ENCODE results near the gene MALRD1.

The MALRD1 gene

GRCh38 chr10:19461588-19461987, 413.0 kb downstream of the MALRD1 start:
- ChIA-PET POLR2A (no interaction called here), CTCF (no interaction called here)

DNA sequence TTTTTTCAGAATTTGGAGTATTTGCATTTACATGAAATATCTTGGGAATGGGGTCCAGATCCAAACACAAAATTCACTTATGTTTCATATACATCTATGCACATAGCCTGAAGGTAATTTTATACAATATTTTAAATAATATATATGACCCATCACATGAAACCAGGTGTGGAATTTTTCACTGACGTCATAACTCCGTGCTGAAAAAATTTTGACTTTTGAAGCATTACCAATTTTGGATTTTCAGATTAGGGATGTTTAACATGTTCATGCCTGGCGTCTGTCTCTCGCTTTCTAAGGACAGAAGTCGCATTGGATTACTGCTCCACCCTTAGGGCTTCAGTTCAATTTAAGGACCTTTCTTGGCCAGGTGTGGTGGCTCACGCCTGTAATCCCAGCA, 418.1 kb downstream of the MALRD1 start:
- TF ChIP-seq SP1 (IDR thresholded peaks at IDR 0.05): no peak
- TF ChIP-seq LEF1 (IDR thresholded peaks at IDR 0.05; ENCODE audit: borderline replicate concordance): no peak
- no peak for TF ChIP-seq PKNOX1 (IDR thresholded peaks at IDR 0.05)
- TF ChIP-seq HDGF (IDR thresholded peaks at IDR 0.05; ENCODE audit: borderline replicate concordance): no peak
- no peak for TF ChIP-seq ZNF384 (IDR thresholded peaks at IDR 0.05)
- TF ChIP-seq ELF4 (IDR thresholded peaks at IDR 0.05): no peak
- TF ChIP-seq ARNT (IDR thresholded peaks at IDR 0.05): no peak
- TF ChIP-seq SUZ12 (IDR thresholded peaks at IDR 0.05): no peak
- no peak for TF ChIP-seq CTBP1 (IDR thresholded peaks at IDR 0.05; ENCODE audit: borderline replicate concordance)
- TF ChIP-seq TARDBP (IDR thresholded peaks at IDR 0.05): no peak
- TF ChIP-seq L3MBTL2 (conservative IDR thresholded peaks at IDR 0.05): no peak
- TF ChIP-seq FOXM1 (IDR thresholded peaks at IDR 0.05; ENCODE audit: borderline replicate concordance): no peak
- TF ChIP-seq FOXK2 (IDR thresholded peaks at IDR 0.05): no peak
- no peak for TF ChIP-seq FOXA1 (IDR thresholded peaks at IDR 0.05)
- no peak for TF ChIP-seq BHLHE40 (IDR thresholded peaks at IDR 0.05; ENCODE audit: borderline replicate concordance)
- no peak for TF ChIP-seq NFRKB (IDR thresholded peaks at IDR 0.05)
- ChIA-PET CTCF (no interaction called here), POLR2A (no interaction called here)
- DNase-seq (ENCODE audit: extremely low spot score): no peak

More at GRCh38 chr10:19461588-19461987, 413.0 kb downstream of the MALRD1 start:
- no peak for DNase-seq (ENCODE audit: extremely low spot score)
- TF ChIP-seq FOXM1 (IDR thresholded peaks at IDR 0.05; ENCODE audit: borderline replicate concordance) (no peak), FOXA1 (IDR thresholded peaks at IDR 0.05) (no peak), ARNT (IDR thresholded peaks at IDR 0.05) (no peak), FOXK2 (IDR thresholded peaks at IDR 0.05) (no peak), SUZ12 (IDR thresholded peaks at IDR 0.05) (no peak), SP1 (IDR thresholded peaks at IDR 0.05) (no peak), BHLHE40 (IDR thresholded peaks at IDR 0.05; ENCODE audit: borderline replicate concordance) (no peak), LEF1 (IDR thresholded peaks at IDR 0.05; ENCODE audit: borderline replicate concordance) (no peak), ZNF384 (IDR thresholded peaks at IDR 0.05) (no peak), CTBP1 (IDR thresholded peaks at IDR 0.05; ENCODE audit: borderline replicate concordance) (no peak), ELF4 (IDR thresholded peaks at IDR 0.05) (no peak), L3MBTL2 (conservative IDR thresholded peaks at IDR 0.05) (no peak), PKNOX1 (IDR thresholded peaks at IDR 0.05) (no peak), TARDBP (IDR thresholded peaks at IDR 0.05) (no peak), NFRKB (IDR thresholded peaks at IDR 0.05) (no peak), HDGF (IDR thresholded peaks at IDR 0.05; ENCODE audit: borderline replicate concordance) (no peak)

DNA sequence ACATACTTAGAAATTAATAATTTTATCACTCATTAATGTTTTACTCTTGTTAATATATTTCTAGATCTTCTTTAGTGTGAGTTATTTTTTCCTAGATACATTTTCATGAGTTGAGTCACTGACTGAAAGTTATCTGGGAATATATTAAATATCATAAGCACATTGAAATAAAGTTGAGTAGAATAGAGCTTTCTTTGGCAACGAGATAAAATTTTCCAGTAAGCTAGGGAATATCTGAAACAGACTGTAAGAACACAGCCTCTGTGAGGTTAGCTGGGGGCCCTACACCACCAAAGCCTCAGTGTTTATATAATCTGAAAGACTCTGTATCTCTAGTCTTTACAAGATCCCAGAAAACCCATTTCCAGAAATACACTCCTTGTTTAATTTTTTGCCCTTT, 419.8 kb downstream of the MALRD1 start:
- DNase-seq (ENCODE audit: extremely low spot score): no peak
- ChIA-PET POLR2A (no interaction called here), CTCF (no interaction called here)
- no peak for TF ChIP-seq LEF1 (IDR thresholded peaks at IDR 0.05; ENCODE audit: borderline replicate concordance)
- no peak for TF ChIP-seq CTBP1 (IDR thresholded peaks at IDR 0.05; ENCODE audit: borderline replicate concordance)
- TF ChIP-seq BHLHE40 (IDR thresholded peaks at IDR 0.05; ENCODE audit: borderline replicate concordance): no peak
- TF ChIP-seq SP1 (IDR thresholded peaks at IDR 0.05): no peak
- no peak for TF ChIP-seq NFRKB (IDR thresholded peaks at IDR 0.05)
- no peak for TF ChIP-seq PKNOX1 (IDR thresholded peaks at IDR 0.05)
- no peak for TF ChIP-seq FOXA1 (IDR thresholded peaks at IDR 0.05)
- TF ChIP-seq ZNF384 (IDR thresholded peaks at IDR 0.05): no peak
- no peak for TF ChIP-seq SUZ12 (IDR thresholded peaks at IDR 0.05)

- CTCF ChIA-PET: no interaction called here
Observed at GRCh38 chr10:19469521-19469920, 420.9 kb downstream of the MALRD1 start.

GRCh38 chr10:19479854-19480253, 431.3 kb downstream of the MALRD1 start:
- DNase-seq (ENCODE audit: extremely low spot score): no peak
- ChIA-PET POLR2A (no interaction called here), CTCF (no interaction called here)
- TF ChIP-seq ZNF384 (IDR thresholded peaks at IDR 0.05): no peak
- no peak for TF ChIP-seq FOXA1 (IDR thresholded peaks at IDR 0.05)

More at GRCh38 chr10:19469521-19469920, 420.9 kb downstream of the MALRD1 start:
- DNase-seq (ENCODE audit: extremely low spot score): no peak
- TF ChIP-seq ZNF384 (IDR thresholded peaks at IDR 0.05) (no peak), FOXM1 (IDR thresholded peaks at IDR 0.05; ENCODE audit: borderline replicate concordance) (no peak), HDGF (IDR thresholded peaks at IDR 0.05; ENCODE audit: borderline replicate concordance) (no peak), ARNT (IDR thresholded peaks at IDR 0.05) (no peak), TARDBP (IDR thresholded peaks at IDR 0.05) (no peak), LEF1 (IDR thresholded peaks at IDR 0.05; ENCODE audit: borderline replicate concordance) (no peak), PKNOX1 (IDR thresholded peaks at IDR 0.05) (no peak), BHLHE40 (IDR thresholded peaks at IDR 0.05; ENCODE audit: borderline replicate concordance) (no peak), L3MBTL2 (conservative IDR thresholded peaks at IDR 0.05) (no peak), ELF4 (IDR thresholded peaks at IDR 0.05) (no peak), SUZ12 (IDR thresholded peaks at IDR 0.05) (no peak), FOXK2 (IDR thresholded peaks at IDR 0.05) (no peak), NFRKB (IDR thresholded peaks at IDR 0.05) (no peak)
- POLR2A ChIA-PET: no interaction called here

DNA sequence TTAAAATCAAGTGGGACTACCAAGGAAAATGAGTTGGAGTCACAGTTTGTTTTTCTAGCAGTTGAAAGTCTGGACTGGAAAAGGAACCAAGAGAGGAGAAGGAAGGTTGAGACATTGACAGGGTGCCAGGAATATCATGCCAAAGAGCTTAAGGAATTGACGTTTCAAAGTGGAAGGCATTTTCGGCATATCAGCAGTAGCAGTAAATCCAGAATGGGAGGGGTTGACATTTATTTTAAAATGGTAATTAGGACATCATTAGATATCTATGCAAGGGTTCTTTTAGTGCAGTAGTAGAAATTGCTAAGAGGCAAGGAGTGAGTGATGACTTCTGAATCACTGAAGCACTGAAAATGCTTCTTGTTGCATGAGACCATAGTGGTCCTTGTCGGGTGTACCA, 431.8 kb downstream of the MALRD1 start:
- TF ChIP-seq CTBP1 (IDR thresholded peaks at IDR 0.05; ENCODE audit: borderline replicate concordance) (no peak), FOXA1 (IDR thresholded peaks at IDR 0.05) (no peak), ELF4 (IDR thresholded peaks at IDR 0.05) (no peak), SUZ12 (IDR thresholded peaks at IDR 0.05) (no peak), FOXK2 (IDR thresholded peaks at IDR 0.05) (no peak), NFRKB (IDR thresholded peaks at IDR 0.05) (no peak), PKNOX1 (IDR thresholded peaks at IDR 0.05) (no peak), TARDBP (IDR thresholded peaks at IDR 0.05) (no peak), ARNT (IDR thresholded peaks at IDR 0.05) (no peak), BHLHE40 (IDR thresholded peaks at IDR 0.05; ENCODE audit: borderline replicate concordance) (no peak), L3MBTL2 (conservative IDR thresholded peaks at IDR 0.05) (no peak), LEF1 (IDR thresholded peaks at IDR 0.05; ENCODE audit: borderline replicate concordance) (no peak), ZNF384 (IDR thresholded peaks at IDR 0.05) (no peak), HDGF (IDR thresholded peaks at IDR 0.05; ENCODE audit: borderline replicate concordance) (no peak), SP1 (IDR thresholded peaks at IDR 0.05) (no peak), FOXM1 (IDR thresholded peaks at IDR 0.05; ENCODE audit: borderline replicate concordance) (no peak)
- ChIA-PET CTCF (no interaction called here), POLR2A (no interaction called here)
- DNase-seq (ENCODE audit: extremely low spot score): no peak

Measured in HEK293T (cell line).